Loucy (cell line): ENCODE data around the gene DUSP9.

ENCODE experiments used
- H2AFZ ChIP-seq: fragments of 200-600 bp; sonication (generic); 2 replicates; pipeline ENCODE4 v1.6.0; 2016; ENCODE audit warnings: antibody characterized with exemption, mild to moderate bottlenecking, low read length, moderate library complexity
- H3F3A ChIP-seq: fragments of 200-600 bp; 2 replicates; pipeline ENCODE4 v1.6.0; 2016; ENCODE audit warnings: antibody characterized with exemption, low read depth, mild to moderate bottlenecking
- H3K27me3 ChIP-seq: fragments of 200-600 bp; sonication (generic); 2 replicates; pipeline ENCODE4 v1.6.1; 2014; ENCODE audit warnings: low read length, mild to moderate bottlenecking; ENCODE audit not compliant: insufficient read depth, poor library complexity, severe bottlenecking
- H3K36me3 ChIP-seq: fragments of 200-600 bp; sonication (generic); 2 replicates; pipeline ENCODE4 v1.6.1; 2016; ENCODE audit warnings: low read length; ENCODE audit not compliant: insufficient read depth
- H3K4me1 ChIP-seq: fragments of 200-600 bp; sonication (generic); 2 replicates; pipeline ENCODE4 v1.5.1; 2014; ENCODE audit warnings: low read length, mild to moderate bottlenecking; ENCODE audit not compliant: insufficient read depth, poor library complexity, severe bottlenecking
- H3K4me2 ChIP-seq: fragments of 200-600 bp; sonication (generic); 2 replicates; pipeline ENCODE4 v1.6.0; 2014; ENCODE audit warnings: antibody characterized with exemption, low read length, low read depth, mild to moderate bottlenecking; ENCODE audit not compliant: poor library complexity, severe bottlenecking
- H3K4me3 ChIP-seq: fragments of 200-600 bp; sonication (generic); 2 replicates; pipeline ENCODE4 v1.5.1; 2014; ENCODE audit warnings: low read length, mild to moderate bottlenecking, mixed read lengths; ENCODE audit not compliant: poor library complexity, severe bottlenecking
- H3K79me2 ChIP-seq: fragments of 200-600 bp; sonication (generic); 2 replicates; pipeline ENCODE4 v1.6.1; 2014; ENCODE audit warnings: low read length; ENCODE audit not compliant: insufficient read depth
- H3K9ac ChIP-seq: fragments of 200-600 bp; sonication (generic); 2 replicates; pipeline ENCODE4 v1.6.0; 2014; ENCODE audit warnings: mild to moderate bottlenecking, low read depth, low read length, moderate library complexity; ENCODE audit not compliant: poor library complexity, severe bottlenecking
- H3K9me2 ChIP-seq: fragments of 200-600 bp; sonication (generic); replicated peaks from 2 replicates; pipeline ENCODE4 v1.6.1; 2016; ENCODE audit warnings: low read depth, low read length, mixed read lengths
- H3K9me3 ChIP-seq: fragments of 200-600 bp; sonication (generic); 2 replicates; pipeline ENCODE4 v1.6.1; 2014; ENCODE audit warnings: mild to moderate bottlenecking, antibody characterized with exemption, low read length, low read depth; ENCODE audit not compliant: insufficient read depth
- H4K20me1 ChIP-seq: fragments of 200-600 bp; sonication (generic); 2 replicates; pipeline ENCODE4 v1.6.0; 2014; ENCODE audit warnings: antibody characterized with exemption, low read length, mild to moderate bottlenecking; ENCODE audit not compliant: insufficient read depth, poor library complexity, severe bottlenecking
- CTCF ChIP-seq: fragments of 200-600 bp; sonication (generic); conservative IDR thresholded peaks from 2 replicates; pipeline ENCODE4 v1.5.1; 2014; ENCODE audit warnings: mild to moderate bottlenecking, antibody characterized with exemption, low read length
- EZH2phosphoT487 ChIP-seq: fragments of 200-600 bp; IDR thresholded peaks from 2 replicates; pipeline ENCODE4 v1.6.1; 2018; ENCODE audit warnings: antibody characterized with exemption, mild to moderate bottlenecking, moderate library complexity, borderline replicate concordance

DUSP9 gene

GRCh38 chrX:153645151-153645550, 1.9 kb upstream of the DUSP9 start:
- Histone ChIP-seq H3K4me2 (no peak overlapping the region), H3K4me1 (no peaks in the 10 kb centered on the region), H4K20me1 (no peaks in the 10 kb centered on the region), H3K4me3 (no peak overlapping the region), H3F3A (no peaks in the 10 kb centered on the region), H3K9me3 (no peaks in the 10 kb centered on the region), H3K79me2 (no peaks in the 10 kb centered on the region), H3K9me2 (no peaks in the 10 kb centered on the region), H2AFZ (no peak overlapping the region), H3K27me3 (peaks cover 7% of the 10 kb centered on the region), H3K36me3 (no peaks in the 10 kb centered on the region), H3K9ac (no peak overlapping the region)
- no peak for TF ChIP-seq CTCF
- TF ChIP-seq EZH2phosphoT487: no peak

GRCh38 chrX:153645921-153646488, 998 bp upstream of the DUSP9 start:
- Histone ChIP-seq H3K79me2 (no peaks in the 10 kb centered on the region), H3K36me3 (no peaks in the 10 kb centered on the region), H2AFZ (no peak overlapping the region), H3K4me1 (no peaks in the 10 kb centered on the region), H3K9ac (no peak overlapping the region), H3F3A (no peaks in the 10 kb centered on the region), H3K9me3 (no peaks in the 10 kb centered on the region), H3K4me2 (no peak overlapping the region), H4K20me1 (no peaks in the 10 kb centered on the region), H3K27me3 (peaks cover 7% of the 10 kb centered on the region), H3K9me2 (no peaks in the 10 kb centered on the region), H3K4me3 (no peak overlapping the region)
- TF ChIP-seq EZH2phosphoT487 (no peak), CTCF (no peak)

- no peaks in the 10 kb centered on the region for H3F3A ChIP-seq
- no peaks in the 10 kb centered on the region for H3K9me3 ChIP-seq
- peaks cover 7% of the 10 kb centered on the region for H3K27me3 ChIP-seq
- H3K4me3 ChIP-seq: no peak overlapping the region
- H3K9ac ChIP-seq: no peak overlapping the region
- no peaks in the 10 kb centered on the region for H3K9me2 ChIP-seq
- no peak for TF ChIP-seq EZH2phosphoT487
- no peak for TF ChIP-seq CTCF
- H4K20me1 ChIP-seq: no peaks in the 10 kb centered on the region
- H3K79me2 ChIP-seq: no peaks in the 10 kb centered on the region
- no peak overlapping the region for H3K4me2 ChIP-seq
- no peak overlapping the region for H2AFZ ChIP-seq
- no peaks in the 10 kb centered on the region for H3K4me1 ChIP-seq
- H3K36me3 ChIP-seq: no peaks in the 10 kb centered on the region
Observed at GRCh38 chrX:153647461-153648357, 706 bp downstream of the DUSP9 start.
